COLO829 (cell line): Measurements from ENCODE around the gene CEP43.

Experiments used
- DNase-seq: peaks from one replicate; pipeline ENCODE4 v3.0.0; 2012; ENCODE audit warnings: low spot score

CEP43 gene

DNA sequence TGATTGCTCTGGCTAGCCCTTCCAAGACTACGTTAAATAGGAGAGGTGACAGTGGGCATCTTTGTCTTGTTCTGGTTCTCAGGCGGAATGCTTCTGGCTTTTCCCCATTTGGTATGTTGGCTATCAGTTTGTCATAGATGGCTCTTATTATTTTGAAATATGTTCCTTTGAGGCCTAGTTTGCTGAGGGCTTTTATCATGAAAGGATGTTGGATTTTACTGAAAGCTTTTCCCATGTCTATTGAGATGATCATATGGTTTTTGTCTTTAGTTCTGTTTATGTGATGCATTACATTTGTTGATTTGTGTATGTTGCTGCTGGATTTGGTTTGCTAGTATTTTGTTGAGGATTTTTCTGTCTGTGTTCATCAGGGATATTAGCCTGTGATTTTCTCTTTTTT lies 32.9 kb upstream of the CEP43 start:
- no peak for DNase-seq

DNA sequence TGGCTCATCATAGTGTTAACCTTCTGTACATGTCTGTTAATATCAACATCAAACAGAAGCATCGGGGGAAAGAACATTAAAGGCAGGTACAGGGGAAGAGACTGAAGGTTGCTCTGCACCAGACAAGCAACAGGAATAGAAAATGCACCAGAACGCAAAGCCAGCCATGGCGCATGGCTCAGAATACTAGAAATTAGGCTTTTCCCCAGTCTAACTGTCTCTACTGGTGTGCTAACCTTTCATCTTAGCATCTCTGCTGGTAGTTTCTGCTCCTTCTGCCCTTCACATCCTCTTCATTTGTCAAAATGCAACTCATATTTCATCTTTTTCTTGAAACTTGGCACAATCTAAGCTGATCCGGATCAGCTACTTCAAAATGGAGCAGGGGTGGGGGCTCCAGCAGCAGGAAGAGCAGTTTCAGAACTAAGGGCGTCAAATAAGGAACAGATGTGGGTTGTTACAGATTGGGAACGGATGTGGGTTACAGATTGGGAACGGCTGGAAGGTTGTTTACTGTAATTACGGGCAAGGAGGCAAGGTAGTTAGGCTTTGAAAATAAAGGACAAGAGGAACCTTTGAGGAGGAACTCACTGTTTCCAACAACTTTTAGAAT lies 29.7 kb upstream of the CEP43 start:
- DNase-seq: no peak

DNA sequence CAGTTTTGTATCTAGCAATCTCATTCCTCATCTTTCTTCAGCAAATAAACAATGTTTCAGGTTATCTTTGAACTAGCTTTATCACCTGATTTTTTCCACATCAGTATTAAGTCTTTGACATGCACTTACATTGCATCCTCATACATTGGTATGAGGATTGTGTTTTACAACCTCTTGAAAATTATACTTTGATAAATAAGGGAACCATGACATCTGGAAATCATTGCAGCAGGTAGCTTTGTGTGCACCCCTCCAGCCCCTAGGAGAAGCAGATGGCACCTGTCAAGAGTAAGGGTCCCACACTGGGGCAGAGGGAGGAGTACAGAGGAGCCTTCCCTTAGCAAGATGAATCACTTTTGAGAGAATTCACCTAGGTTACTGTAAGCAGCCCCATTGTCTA lies 29.1 kb upstream of the CEP43 start:
- DNase-seq: no peak

DNA sequence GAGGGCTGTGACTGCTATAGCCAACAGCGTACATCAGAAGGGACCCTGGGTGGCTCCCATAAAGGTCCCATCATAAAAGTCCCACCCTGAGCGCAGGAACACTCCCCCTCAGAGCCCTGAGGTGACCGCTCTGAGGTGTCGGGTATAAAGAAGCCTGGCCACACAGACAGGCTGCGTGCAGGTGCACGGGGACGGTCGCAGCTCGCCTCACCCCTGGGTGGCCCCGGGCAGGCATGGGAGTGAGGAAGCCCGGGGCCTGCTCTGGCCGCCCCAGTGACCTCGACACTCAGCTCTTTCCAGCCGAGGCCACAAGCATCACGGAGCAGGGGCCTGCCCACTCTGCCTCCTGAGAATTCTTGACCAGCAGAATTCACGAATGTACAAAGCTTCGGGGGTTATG lies 28.4 kb upstream of the CEP43 start:
- DNase-seq: no peak

DNA sequence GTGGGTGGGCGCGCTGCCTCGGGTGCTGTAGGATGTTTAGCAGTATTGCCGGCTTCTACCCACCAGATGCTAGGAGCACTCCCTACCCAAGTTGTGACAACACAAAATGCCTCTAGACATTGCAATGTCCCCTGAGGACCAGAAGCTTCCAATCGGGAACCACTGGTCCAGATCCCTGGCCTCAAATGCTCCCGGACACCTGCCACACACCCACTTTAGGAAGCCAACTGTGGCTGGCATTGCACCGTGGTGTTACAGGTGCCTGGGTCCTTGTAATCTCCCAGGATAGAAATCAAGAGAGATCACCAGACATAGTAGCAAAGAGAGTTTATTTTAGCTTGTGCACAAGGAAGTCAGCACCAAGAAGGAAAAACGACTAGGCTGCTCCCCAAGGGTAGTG lies 27.9 kb upstream of the CEP43 start:
- no peak for DNase-seq

DNA sequence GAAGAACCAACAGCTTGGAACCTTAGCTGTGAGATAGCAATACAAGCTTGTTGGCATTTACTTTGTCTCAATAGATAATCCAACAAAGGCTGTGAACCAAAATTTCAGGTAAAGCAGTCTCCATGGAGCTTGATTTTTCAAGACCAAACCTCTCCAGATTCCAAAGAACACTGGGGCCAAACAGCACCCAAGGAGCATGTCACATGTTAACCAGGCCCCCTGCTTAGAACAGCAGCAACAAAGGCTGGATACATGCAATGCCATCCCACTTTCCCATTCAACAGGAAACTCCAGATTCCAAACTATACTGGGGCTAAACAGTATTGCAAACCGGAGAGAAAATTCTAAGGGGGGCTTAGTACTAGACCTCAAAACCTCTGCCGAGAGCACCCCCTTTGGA lies 27.1 kb upstream of the CEP43 start:
- DNase-seq: no peak

DNA sequence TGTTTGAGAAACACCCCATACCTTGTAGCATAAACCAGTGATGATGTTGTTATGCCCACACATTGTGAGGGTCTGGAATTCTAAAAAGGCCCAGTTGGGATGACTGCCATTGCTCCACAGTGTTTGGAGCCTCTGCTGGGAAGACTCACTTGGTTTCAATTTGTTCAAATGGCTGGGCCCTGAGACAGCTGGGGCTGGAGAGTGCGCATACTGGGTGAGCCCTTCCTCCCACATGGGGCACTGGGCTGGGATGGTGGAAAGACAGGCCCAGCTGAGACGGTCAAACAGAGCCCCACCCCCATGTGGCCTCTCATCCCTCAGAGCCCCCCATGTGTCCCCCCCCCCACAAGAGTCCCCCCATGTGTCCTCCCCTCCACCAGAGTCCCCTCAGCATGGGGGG lies 22.6 kb upstream of the CEP43 start:
- no peak for DNase-seq

DNA sequence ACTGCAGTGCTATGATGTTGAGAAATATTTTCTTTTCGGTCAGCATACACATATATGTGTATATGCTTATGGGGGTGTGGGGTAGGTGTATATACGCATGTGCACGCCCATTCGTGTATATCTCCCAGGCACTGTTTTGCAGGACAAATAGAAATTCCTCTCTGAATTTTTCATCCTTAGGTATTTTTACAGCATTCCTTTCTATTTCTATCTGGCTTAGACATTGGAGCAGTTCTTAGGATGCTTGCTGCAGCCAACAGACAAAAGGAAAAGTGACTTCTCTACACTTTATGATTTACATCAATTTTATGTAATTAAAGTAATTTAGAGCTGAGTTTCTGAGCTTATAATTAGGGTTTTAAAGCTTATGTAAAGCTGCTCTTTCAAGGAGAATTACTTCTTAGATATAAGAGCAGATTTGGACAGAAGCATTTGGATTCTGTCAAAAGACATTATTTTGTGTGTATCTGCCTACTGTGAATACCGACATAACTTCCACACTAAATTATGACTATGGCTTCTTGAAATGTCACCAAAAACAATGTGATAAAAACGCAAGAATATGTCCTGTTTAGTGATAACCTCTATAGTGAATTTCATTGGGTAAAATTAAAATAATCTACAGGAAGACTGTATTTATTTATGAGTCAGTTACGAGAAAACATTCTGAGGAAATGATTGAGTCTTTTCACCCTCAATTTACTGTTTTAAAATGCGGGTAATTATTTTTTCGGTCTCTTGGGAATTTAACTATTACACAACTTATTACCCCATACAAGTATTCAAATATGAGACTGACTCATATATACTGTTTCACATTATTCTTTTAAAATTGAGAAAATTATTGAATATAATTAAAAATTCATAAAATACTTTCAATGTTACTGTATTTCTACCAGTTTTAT lies 21.3 kb upstream of the CEP43 start:
- no peak for DNase-seq

DNA sequence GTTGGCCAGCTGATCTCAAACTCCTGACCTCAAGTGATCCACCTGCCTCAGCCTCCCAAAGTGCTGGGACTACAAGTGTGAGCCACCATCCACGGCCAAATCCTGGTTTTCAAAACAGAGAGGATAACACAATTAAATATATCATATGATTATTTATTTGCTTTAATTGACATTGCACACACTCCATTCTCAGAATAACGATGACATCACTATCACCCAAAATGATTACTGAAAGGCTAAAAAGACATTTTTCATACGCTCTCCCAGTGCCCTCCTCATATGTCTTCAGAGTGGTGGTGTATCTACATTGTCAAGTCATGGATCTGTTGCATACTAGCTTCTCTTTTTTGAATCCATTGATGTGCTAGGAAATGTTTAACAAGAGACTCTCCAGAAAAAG lies 18.5 kb upstream of the CEP43 start:
- DNase-seq: no peak

DNA sequence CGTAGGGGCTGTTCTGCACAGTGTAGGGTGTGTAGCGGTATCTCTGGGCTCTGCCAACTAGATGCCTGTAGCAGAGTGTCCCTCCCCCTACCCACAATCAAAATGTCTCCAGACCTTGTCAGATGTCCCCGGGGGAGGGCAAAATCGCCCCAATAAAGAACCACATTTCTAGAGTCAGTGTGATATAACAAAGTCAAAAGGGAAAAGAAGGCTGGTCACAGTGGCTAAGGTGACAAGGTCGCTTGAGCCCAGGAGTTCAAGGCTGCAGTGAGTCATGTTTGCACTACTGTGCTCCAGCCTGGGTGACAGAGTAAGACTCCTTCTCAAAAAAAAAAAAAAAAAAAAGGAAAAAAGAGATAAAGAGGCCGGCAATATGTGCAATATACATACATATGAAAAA lies 11.7 kb upstream of the CEP43 start:
- no peak for DNase-seq

DNA sequence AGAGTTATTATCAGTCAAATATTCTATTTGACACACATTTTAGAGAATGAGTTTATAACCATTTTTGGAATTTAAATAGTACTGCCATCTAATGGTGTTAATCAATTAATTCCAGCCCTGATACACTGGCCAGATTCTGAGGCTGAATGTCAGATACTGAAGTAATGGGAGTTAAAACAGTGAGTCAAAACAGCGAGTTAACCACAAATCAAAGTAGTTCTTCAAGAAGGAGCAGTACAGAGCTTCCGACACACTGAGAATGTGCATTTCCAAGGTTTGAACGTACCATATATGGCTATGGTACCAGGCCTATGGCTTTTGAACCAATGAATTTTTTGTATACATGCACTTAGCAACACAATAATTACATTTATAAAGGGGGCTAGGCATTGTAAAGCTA lies 11.3 kb upstream of the CEP43 start:
- DNase-seq: no peak

DNA sequence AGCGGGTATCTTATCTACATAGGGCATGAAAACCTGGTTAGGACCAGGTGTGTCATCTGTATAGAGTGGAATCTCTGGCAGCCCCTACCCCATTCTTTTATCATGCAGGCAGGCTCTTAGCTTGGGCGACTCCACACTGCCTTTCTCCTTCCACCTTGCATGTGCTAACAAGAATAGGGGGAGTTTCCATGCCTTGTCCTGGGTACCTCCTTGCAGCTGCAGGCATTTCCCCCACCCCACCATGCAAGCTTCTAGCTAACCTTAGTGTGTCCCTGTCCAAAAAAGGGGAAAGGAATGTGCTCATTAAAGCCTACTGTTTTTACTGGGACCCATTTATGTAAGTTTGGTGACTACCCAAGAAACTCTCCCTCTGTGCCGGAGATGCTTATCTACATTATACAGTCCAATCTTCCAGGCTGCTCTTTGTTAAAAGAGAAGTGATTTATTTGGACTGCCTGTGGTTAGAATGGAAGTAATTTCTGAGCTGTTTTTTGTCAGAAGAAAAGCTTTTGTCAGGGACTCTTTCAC lies 10.5 kb upstream of the CEP43 start:
- no peak for DNase-seq

DNA sequence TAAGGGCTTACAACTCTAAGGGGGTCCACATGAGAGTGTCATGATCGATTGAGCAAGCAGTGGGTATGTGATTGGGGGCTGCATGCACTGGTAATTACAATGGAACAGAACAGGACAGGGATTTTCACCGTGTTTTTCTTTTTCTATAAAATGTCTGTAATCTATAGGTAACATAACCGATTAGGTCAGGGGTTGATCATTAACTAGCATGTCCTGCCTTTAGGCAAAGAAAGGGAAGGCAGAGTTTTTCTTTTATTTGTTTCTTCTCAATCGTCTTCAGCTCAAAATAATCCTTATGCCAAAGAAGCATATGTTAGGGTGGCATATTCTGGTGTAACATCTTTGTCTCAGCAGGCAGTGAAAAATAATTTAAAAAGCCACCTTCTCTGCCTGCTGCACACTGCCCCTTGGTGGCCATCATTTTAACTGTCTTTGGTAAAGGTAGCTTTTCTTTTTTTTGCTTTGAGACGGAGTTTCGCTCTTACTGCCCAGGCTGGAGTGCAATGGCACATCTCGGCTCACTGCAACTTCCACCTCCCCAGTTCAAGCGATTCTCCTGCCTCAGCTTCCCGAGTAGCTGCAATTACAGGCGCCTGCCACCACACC lies 9.7 kb upstream of the CEP43 start:
- DNase-seq: no peak

DNA sequence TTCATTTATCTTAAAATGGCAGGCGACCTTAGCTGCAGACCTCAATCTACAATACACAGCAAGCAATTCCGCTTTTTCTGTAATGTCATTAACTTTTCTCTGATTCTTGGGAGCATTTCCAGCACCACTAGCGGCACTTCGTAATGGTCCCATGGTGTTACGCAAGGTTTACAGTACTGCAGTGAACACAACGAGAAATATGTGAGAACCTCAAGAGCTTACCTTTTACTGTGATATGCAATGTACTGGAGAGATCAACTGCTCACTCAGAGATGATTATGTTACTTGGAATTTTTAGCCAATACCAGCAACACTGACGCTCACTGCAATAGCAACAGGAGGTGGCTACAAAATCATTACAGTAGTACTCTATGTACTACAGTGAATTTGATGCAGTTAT lies 2.8 kb upstream of the CEP43 start:
- DNase-seq: no peak

DNA sequence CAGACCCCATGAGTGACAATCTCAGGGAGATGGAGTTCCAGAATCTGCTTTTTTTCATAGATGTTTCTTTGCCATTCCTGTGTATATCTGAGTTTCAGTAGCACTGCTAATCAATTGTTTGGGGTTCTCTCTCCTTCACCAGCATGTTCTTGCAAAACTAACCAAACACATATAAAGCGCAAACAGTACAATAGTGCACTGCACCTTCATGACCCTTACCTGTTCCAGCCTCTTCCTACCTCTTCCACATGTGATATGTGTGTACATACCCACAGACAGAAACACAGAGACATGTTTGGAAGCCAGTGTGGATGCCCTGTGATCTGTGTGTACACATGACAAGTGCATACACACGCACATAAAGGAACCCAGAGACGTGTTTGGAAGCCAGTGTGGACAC lies 1.8 kb upstream of the CEP43 start:
- DNase-seq: no peak

DNA sequence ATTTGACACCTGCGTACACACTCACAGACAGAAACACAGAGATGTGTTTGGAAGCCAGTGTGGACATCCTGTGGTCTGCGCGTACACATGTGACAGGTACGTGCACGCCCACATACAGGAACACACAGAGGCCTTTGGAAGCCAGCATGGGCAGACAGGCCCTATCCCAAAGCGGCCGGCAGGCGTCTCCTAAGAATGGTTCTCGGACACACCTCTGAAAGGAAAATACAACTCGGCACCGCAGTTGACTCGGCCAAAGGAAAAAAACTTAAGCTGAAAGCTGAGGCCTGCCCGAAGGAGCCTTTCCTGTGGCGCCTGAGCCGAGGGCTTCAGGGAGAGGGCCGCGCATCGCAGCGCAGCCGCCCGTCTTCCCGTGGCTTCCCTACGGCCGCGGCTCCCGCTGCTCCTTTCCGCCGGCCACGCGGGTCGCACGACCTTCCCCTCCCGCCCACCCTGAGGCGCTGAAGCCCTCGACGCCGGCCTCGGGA lies 1.4 kb upstream of the CEP43 start:
- peak; percentile 35 for DNase-seq

DNA sequence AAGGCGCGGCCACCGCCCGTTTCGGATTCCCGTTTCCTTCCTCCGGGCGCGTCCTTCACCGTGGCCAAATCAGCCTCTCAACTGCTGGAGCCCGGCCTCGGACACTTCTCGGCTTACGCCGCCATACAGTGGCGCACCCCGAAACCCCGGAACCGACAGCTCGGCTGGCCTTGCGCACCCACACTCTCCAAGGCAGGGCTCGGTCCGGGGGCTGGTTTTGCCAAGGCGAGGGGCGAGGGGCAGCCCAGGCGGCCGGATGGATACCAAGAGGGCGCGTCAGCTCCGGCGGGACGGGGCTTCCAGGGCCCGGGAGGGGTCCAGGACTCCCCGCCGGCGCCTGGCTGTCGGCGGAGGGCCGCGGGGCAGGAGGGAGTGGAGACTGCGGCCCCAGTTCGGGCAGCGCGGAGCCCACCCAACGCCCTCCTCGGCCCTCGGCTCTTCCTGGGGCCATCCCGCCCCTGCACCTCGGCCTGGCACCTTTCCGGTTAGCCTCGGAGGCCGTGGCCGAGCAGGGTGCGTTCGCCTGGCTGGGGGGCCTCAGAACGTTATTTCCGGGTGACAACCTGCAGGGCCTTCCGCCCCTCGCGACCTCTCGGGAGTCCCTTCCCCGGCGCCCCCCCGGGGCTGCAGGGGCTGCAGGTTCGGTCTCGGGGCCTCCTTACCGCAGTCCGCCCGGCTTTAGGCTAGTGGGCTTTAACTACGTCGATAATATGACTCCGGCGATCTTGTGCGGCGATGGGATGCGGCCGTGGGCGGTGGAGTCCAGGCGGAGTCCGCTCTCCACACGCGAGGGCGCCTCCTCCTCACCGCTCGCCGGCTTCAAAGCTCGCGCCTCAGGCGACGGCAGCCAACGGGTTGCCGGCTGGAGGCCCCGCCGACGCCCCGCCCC lies 697 bp upstream of the CEP43 start:
- DNase-seq: no peak

DNA sequence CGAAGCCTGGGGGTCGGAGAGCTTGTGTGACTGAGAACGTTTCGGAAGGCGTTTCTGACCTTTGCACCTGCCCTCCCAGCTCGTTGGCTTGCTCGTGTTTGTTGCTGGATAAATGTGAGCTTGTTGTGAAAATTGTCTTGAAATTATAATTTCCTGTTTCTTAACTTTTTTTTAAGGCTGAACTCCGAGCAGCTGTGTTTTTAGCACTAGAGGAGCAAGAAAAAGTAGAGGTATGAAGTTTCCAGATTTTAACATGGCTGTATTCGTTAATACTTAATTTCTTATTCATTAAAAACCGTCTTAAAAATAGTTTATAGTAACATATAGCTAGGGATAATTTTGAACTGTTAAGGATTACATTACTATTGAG lies 672 bp downstream of the CEP43 start:
- no peak for DNase-seq

DNA sequence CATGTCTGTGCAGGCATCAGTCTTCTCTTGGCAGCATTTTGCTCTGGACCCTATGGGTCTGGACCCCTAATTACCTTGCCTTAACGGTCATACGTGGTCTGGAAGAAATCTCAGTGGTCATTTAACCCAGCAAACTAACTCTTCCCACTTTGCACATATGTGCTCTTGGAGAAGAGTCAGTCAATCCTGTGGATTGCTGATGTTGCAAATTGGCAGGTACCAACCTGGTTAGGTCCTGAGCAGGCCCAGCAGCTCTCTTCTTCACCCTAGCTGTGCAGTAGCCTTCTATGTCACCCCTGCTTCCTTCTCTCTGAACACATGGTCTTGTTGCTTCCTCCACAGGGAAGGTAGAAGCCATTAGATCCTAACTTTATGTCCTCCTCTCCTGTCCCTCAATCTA lies 1.6 kb downstream of the CEP43 start:
- DNase-seq: no peak

DNA sequence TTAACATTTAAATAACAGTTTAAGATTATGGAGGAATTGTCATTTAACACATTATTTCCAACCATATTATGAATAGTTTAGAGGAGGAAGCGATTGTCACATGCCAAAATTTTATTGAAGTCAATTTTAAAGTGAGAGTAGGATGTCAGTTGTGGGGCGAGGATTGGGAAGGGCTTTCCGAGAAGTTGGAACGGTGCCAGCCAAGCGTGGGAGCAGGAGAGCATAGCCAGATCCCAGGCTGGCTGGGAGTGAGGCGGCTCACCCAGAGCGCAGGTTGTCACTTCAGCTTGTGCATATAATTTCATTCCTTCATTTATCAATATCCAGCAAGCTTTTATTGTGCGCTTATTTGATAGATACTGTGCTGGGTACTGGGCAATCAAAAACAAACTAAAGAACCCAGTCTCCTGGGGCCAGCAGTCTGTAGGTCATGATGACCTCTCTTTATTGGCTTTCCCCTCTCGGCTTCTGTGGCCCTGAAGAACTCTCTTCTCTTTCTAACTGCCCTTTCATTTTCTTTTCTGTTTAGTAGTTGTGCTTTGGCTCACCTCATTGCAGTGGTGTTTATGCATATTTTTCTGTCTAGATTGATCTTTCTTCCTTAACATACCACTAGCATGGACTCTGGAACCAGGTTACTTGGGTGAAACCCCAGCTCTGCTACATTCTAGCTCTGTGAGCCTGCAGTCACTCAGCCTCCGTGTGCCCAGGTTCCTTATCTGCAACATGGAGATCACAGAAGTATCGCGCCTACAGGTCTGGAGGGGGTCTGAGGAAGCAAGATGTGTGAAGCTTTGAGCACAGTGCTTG lies 6.4 kb downstream of the CEP43 start:
- DNase-seq: no peak

DNA sequence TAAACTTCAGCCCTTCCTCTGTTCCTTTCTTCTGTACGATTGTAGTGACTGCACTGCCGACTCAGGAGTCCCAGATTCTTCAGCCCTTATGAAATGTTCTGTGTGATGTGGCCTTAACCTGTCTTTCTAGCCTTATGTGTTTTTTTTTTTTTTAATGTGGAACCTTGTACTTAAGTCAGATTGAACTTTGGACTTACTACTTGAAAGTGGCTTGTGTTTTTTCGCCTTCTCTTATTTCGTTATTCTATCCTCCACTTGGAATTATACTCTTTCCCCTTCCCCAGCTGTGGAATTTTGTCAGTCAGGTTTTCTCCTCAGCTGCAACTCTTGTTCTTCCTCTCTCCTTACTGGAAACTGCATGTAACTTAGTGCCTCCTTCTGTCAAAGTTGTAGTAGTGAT lies 8.8 kb downstream of the CEP43 start:
- DNase-seq: no peak
